Forelimb muscle (tissue), 1 donor: ENCODE results near the gene PRKX. TPM values are rescaled to one million over a fixed set of nuclear protein-coding genes. Genes with fewer than 3 reads are reported as not detected.
"Not testable (repeated sequence)": the region's sequence is repeated elsewhere in the genome, so short reads cannot be mapped to it uniquely, and the experiment has no call there.

Experiments used
- DNase-seq: peaks from one replicate; pipeline ENCODE4 v3.0.0-alpha.2; 2013; ENCODE audit warnings: low read depth
- polyA plus RNA-seq: library from polyadenylated mRNA; unstranded; fragments of 120-200 nt; gene quantifications from one replicate; pipeline ENCODE4 v1.2.1, GENCODE V29; 2013; ENCODE audit not compliant: insufficient read length

PRKX gene
- polyA plus RNA-seq, 1 donor, result 9.0 TPM

DNA sequence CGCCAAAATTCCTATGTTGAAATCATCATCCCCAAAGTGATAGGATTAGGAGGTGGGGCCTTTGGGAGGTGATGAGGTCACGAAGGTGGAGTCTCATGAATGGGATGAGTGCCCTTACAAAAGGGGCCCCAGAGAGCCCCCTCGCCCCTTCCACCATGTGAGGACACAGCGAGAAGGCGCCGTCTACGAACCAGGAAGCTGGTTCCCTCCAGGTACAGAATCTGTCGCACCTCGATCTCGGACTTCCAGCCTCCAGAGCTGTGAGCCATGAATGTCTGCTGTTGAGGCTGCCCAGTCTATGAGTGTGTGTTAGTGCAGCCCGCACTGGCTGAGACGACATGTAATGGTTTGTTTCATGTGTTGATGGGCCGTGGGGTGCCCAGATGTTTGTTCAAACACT is 60.3 kb downstream of the PRKX start:
- no peak for DNase-seq

- peak; percentile 28 for DNase-seq
Observed at GRCh38 chrX:3651277-3651676, 62.2 kb downstream of the PRKX start.

GRCh38 chrX:3648084-3648483 is 65.4 kb downstream of the PRKX start:
- DNase-seq, result no peak

- DNase-seq, result not testable (repeated sequence)
Observed at GRCh38 chrX:3639858-3640631, 73.4 kb downstream of the PRKX start.

DNA sequence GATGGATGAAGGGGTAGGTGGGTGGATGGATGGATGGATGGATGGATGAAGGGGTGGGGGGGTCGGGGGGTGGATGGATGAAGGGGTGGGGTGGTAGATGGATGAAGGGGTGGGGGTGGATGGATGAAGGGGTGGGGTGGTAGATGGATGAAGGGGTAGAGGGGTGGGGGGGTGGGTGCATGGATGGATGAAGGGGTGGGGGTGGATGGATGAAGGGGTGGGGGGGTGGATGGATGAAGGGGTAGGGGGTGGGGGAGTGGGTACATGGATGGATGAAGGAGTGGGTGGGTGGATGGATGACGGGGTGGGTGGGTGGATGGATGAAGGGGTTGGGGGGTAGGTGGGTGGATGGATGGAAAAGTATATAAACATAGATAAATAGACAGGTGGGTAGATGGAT is 74.2 kb downstream of the PRKX start:
- no peak for DNase-seq

DNA sequence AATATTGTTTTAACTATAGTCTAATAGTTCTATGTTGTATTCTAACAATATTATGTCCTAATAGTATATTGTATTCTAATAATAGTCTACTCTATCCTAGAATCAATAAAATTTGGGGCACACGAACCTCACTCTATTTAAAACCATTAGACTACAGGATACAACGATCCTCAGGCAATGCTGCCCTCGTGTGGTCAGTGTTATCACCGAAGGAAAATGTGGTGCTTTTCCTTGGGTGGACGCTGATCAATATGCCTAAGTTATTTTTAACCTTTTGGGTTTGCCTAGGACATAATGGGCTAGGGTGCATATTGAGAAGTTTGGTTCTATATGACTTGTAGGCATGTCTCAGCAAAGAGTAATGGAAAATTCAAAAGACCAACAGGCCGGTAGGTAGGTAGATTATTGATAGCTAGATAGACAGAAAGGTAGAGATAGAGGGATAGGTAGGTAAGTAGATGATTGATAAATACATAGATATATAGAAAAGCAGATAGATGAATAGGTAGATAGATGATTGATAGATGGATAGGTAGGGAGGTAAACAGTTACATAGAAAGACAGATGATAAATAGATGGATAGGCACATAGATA is 75.1 kb downstream of the PRKX start:
- peak; percentile 41 for DNase-seq

- no peak for DNase-seq
Observed at GRCh38 chrX:3636803-3637202, 76.6 kb downstream of the PRKX start.

GRCh38 chrX:3631196-3631595 is 82.3 kb downstream of the PRKX start:
- no peak for DNase-seq

DNA sequence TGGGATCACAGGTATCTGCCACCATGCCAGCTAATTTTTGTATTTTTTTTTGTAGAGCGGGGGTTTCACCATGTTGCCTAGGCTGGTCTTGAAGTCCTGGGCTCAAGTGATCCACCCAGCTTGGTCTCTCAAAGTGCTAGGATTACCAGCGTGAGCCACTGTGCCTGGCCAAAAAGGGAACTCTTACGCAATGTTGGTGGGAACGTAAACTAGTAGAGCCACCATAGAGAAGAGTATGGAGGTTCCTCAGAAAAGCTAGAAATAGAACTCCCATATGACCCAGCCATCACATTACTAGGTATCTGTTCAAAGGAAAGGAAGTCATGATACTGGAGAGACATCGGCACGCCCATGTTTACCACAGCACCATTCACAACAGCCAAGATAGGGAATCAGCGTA is 85.9 kb downstream of the PRKX start:
- no peak for DNase-seq

- no peak for DNase-seq
Observed at GRCh38 chrX:3621414-3621813, 92.0 kb downstream of the PRKX start.

- not testable (repeated sequence) for DNase-seq
Observed at GRCh38 chrX:3611744-3612143, 101.7 kb downstream of the PRKX start.

GRCh38 chrX:3609810-3610209 is 103.6 kb downstream of the PRKX start:
- no peak for DNase-seq

GRCh38 chrX:3603026-3603661 is 110.3 kb downstream of the PRKX start:
- no peak for DNase-seq

DNA sequence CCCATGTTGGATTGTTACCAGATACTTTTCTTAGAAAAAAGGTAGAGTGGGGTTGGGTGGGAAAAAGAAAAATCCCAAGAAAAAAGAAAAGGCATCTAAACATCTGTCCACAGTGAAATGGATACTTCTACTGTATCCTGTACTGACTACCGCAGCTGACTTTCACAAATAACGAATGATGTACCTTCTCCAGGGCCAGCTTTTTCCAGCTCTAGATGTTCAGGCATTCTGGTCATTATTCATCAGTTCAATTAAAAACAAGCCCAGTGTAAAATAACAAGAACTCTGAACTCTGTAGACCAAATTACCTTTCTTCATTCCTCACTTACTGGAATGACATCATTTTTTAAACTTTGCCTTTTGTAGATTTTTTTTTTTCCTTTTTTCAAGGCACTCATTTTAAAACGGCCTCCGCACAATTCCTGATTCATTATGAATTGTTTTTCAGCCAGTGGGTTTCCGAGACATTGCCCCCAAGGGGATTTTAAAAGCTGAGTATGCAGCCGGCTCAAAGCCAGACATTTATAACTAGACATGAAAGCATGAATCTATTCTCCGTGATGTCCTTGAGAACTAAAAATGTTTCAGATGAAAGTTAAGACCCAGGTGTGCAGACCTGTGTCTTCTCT is 113.5 kb downstream of the PRKX start:
- DNase-seq, result no peak

DNA sequence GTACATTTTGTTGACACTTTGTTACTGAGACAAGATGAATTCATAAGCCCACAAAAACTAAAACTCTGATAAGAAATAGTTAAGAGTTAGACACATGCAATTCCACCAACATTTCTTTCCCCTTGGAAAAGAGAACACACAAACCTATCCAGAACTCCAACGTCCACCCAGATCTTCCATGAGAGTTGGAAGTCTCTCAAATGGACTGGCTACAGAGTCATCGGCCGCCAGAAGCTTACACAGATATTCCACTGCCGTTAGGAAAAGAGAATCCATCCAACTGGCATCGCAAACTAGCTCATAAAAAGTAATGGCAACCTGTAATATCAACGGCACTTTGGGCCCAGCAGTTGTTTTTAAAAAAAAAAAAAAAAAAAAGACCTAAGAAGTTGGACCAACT is 114.7 kb downstream of the PRKX start:
- DNase-seq, result peak; percentile 29

DNA sequence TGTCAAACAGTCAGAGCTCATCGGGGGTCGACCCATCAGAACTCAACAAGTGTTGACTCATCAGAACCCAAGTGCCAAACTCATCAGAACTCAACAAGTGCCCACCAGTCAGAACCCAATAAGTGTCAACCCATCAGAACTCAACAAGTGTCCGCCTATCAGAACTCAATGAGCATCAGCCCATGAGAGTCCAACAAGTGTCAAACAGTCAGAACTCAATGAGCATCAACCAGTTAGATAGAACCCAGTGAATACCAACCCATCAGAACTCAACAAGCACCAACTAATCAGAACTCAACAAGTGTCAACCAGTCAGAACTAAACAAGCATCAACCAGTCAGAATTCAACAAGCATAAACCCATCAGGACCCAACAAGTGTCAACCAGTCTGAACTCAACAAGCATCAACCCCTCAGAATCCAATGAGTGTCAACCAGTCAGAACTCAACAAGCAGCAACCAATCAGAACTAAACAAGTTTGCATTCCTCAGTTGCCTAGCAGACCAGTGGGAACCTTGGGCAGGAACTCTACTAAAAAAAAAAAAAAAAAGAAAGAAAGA is 115.3 kb downstream of the PRKX start:
- DNase-seq, result no peak

DNA sequence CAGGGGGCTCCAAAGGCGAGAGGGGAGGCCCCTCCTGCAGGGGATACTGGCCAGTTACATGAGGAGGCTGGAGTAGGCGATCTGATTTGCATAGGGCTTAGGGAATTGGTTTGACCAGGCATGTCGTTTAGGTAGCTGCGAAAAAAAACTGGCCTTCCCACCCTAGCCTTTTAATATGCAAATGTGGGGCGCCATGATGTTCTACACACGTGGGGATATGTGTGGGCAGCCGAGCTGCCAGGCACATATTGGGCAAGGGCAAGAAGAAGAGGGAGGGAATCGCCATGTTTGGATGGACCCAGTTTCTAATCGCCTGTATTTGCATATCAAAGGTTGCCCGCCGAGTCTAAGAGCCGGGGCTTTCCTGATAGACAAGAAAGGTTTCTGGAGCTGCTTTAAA is 121.3 kb downstream of the PRKX start:
- no peak for DNase-seq

DNA sequence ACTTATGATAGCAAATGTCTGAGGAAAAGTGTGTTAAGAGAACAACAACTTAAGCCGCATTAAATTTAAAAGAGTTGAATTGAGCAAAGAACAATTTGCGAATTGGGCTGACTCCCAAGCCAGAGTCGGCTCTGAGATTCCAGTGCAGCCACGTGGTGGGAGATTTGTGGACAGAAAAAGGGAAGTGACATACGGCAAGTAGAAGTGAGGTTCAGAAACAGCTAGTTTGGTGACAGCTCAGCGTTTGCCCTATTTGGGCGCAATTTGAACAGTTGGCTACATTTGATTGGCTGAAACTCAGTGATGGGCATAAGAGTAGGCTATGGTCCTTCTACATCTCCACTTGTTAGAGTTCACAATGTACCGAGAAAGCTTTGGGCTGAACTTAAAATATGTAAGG is 124.0 kb downstream of the PRKX start:
- DNase-seq, result no peak

- no peak for DNase-seq
Observed at GRCh38 chrX:3585719-3586118, 127.7 kb downstream of the PRKX start.

- no peak for DNase-seq
Observed at GRCh38 chrX:3584415-3584996, 128.9 kb downstream of the PRKX start.

DNA sequence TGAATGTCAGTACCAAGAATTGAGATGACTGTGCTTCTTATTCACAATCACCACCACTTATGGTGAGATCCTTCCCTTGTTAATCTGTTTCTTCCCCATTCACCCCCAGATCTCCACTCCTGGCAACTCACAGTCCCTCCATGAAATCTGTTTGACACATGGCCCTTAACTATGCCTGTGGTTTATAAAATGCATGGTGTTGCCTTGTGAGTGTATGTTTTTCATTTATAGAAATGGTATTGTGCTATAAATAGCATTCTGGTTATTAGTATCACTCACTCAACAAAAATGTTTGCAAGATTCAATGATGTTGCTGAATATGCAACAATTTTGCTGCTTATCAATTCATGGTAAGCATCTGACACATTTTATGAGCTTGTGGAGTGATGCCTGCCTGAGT is 131.0 kb downstream of the PRKX start:
- no peak for DNase-seq

- no peak for DNase-seq
Observed at GRCh38 chrX:3581609-3582108, 131.8 kb downstream of the PRKX start.
